Neuronal stem cell (in vitro differentiated cells): ENCODE results near the gene ADSS1.

Source experiments
- DNase-seq: peaks from one replicate; pipeline ENCODE4 v3.0.0-alpha.2; 2013; ENCODE audit warnings: low spot score
- H2AFZ ChIP-seq: one replicate; pipeline ENCODE4 v1.6.1; 2013; ENCODE audit warnings: mild to moderate bottlenecking, low read length, inconsistent platforms
- H2AK5ac ChIP-seq: 2 replicates; pipeline ENCODE4 v1.6.1; 2013; ENCODE audit warnings: low read depth, mild to moderate bottlenecking, inconsistent platforms, low read length, moderate library complexity, mixed read lengths
- H2BK120ac ChIP-seq: 2 replicates; pipeline ENCODE4 v1.6.1; 2013; ENCODE audit warnings: low read depth, mild to moderate bottlenecking, inconsistent platforms, low read length, moderate library complexity, mixed read lengths
- H2BK12ac ChIP-seq: one replicate; pipeline ENCODE4 v1.6.1; 2013; ENCODE audit warnings: low read length, inconsistent platforms
- H2BK15ac ChIP-seq: 2 replicates; pipeline ENCODE4 v1.6.1; 2013; ENCODE audit warnings: mild to moderate bottlenecking, low read length, inconsistent platforms, mixed read lengths
- H2BK5ac ChIP-seq: one replicate; pipeline ENCODE4 v1.6.1; 2013; ENCODE audit warnings: inconsistent platforms, mild to moderate bottlenecking, low read length, moderate library complexity
- H3K14ac ChIP-seq: one replicate; pipeline ENCODE4 v1.6.1; 2013; ENCODE audit warnings: low read length, inconsistent platforms
- H3K18ac ChIP-seq: 2 replicates; pipeline ENCODE4 v1.6.1; 2013; ENCODE audit warnings: low read length, inconsistent platforms
- H3K23ac ChIP-seq: 2 replicates; pipeline ENCODE4 v1.6.1; 2013; ENCODE audit warnings: low read depth, mild to moderate bottlenecking, mixed read lengths, low read length, inconsistent platforms; ENCODE audit not compliant: poor library complexity
- H3K27ac ChIP-seq: replicated peaks from 3 replicates; pipeline ENCODE4 v1.5.1; 2013; ENCODE audit warnings: low read length, inconsistent platforms
- H3K27me3 ChIP-seq, 3 experiments: 2 replicates each; pipeline ENCODE4 v1.6.1; 2013; ENCODE audit warnings: low read length in 3 of 3, mild to moderate bottlenecking in 2 of 3, inconsistent platforms in 1 of 3, low read depth in 1 of 3, mixed read lengths in 1 of 3, moderate library complexity in 1 of 3; ENCODE audit not compliant: control insufficient read depth in 3 of 3, insufficient read depth in 3 of 3
- H3K36me3 ChIP-seq, 2 donors: replicated peaks in 1 of 2; 2 replicates each; pipeline ENCODE4 v1.6.1; 2013; ENCODE audit warnings: low read length in 2 of 2; ENCODE audit not compliant: control insufficient read depth in 2 of 2, insufficient read depth in 2 of 2
- H3K4ac ChIP-seq: 2 replicates; pipeline ENCODE4 v1.6.1; 2013; ENCODE audit warnings: inconsistent platforms, mild to moderate bottlenecking, low read length, moderate library complexity
- H3K4me1 ChIP-seq, 2 donors: 1 replicate in 1 of 2; 2 replicates in 1 of 2; pipeline ENCODE4 v1.6.1; 2013; ENCODE audit warnings: low read length in 2 of 2, low read depth in 1 of 2; ENCODE audit not compliant: control insufficient read depth in 2 of 2, insufficient read depth in 1 of 2
- H3K4me2 ChIP-seq: one replicate; pipeline ENCODE4 v1.6.1; 2013; ENCODE audit warnings: mild to moderate bottlenecking, low read length, inconsistent platforms; ENCODE audit not compliant: insufficient read depth, poor library complexity, severe bottlenecking
- H3K4me3 ChIP-seq, 2 donors: 2 replicates each; pipeline ENCODE4 v1.5.1; 2013; ENCODE audit warnings: low read length in 2 of 2, mild to moderate bottlenecking in 2 of 2, inconsistent platforms in 1 of 2, moderate library complexity in 1 of 2
- H3K79me1 ChIP-seq: one replicate; pipeline ENCODE4 v1.6.1; 2013; ENCODE audit warnings: low read depth, mild to moderate bottlenecking, inconsistent platforms, low read length, moderate library complexity
- H3K9ac ChIP-seq: one replicate; pipeline ENCODE4 v1.6.1; 2013; ENCODE audit warnings: mild to moderate bottlenecking, low read depth, low read length, inconsistent platforms; ENCODE audit not compliant: poor library complexity
- H3K9me3 ChIP-seq, 2 donors: replicated peaks in 1 of 2; 2 replicates each; pipeline versions ENCODE3 to v1.6.1; 2013; ENCODE audit warnings: low read length in 2 of 2, mild to moderate bottlenecking in 2 of 2, inconsistent platforms in 1 of 2, low read depth in 1 of 2, mixed read lengths in 1 of 2, moderate library complexity in 1 of 2; ENCODE audit not compliant: control insufficient read depth in 2 of 2, insufficient read depth in 1 of 2
- H4K8ac ChIP-seq: one replicate; pipeline ENCODE4 v1.6.1; 2013; ENCODE audit warnings: low read depth, mild to moderate bottlenecking, inconsistent platforms, low read length, moderate library complexity
- H4K91ac ChIP-seq: one replicate; pipeline ENCODE4 v1.6.1; 2013; ENCODE audit warnings: low read length, low read depth, mild to moderate bottlenecking, inconsistent platforms; ENCODE audit not compliant: poor library complexity
- WGBS, 2 donors: extraction: QIAGEN DNeasy Blood & Tissue Kit; methylation state at CpG; one replicate each; pipeline ENCODE4 v1.1.7; 2013; ENCODE audit warnings: missing lambda C conversion rate in 2 of 2, mixed read lengths in 1 of 2; ENCODE audit not compliant: insufficient read length in 2 of 2, insufficient replicate concordance in 1 of 2; ENCODE audit errors: extremely low coverage in 2 of 2; 5-methylcytosine and 5-hydroxymethylcytosine counted together

ADSS1 gene

GRCh38 chr14:104687601-104688504, 36.2 kb upstream of the ADSS1 start:
- H4K91ac ChIP-seq, result no peak overlapping the region

GRCh38 chr14:104688505-104689108, 35.4 kb upstream of the ADSS1 start:
- H4K91ac ChIP-seq, result no peak overlapping the region
- no peak overlapping the region for H3K4ac ChIP-seq
- peak overlapping the region; percentile 100 for H2AK5ac ChIP-seq
- peaks cover 0 to 3% (median 0%) of the 10 kb centered on the region in 3 experiments for H3K27me3 ChIP-seq
- peak overlapping the region; percentile 98 for H2BK15ac ChIP-seq
- H3K79me1 ChIP-seq, result peaks cover 29% of the 10 kb centered on the region
- H3K18ac ChIP-seq, result peak overlapping the region; percentile 94
- peaks cover 26 to 32% of the 10 kb centered on the region in 2 donors for H3K4me1 ChIP-seq
- H3K14ac ChIP-seq, result peak overlapping the region; percentile 76
- DNase-seq, result no peak
- peak overlapping the region; percentile 70 to 87 for H3K4me3 ChIP-seq
- H3K9ac ChIP-seq, result peak overlapping the region; percentile 81
- no peaks in the 10 kb centered on the region for H3K36me3 ChIP-seq
- H3K4me2 ChIP-seq, result peak overlapping the region; percentile 54
- peak overlapping the region; percentile 16 for H2BK12ac ChIP-seq
- H2AFZ ChIP-seq, result peak overlapping the region; percentile 91
- H4K8ac ChIP-seq, result no peak overlapping the region
- H3K23ac ChIP-seq, result peak overlapping the region; percentile 80
- no CpG with 5 or more reads among the region's 24 CpGs for WGBS, 2 donors
- H3K9me3 ChIP-seq, result peaks cover 2 to 8% of the 10 kb centered on the region in 2 donors
- H2BK5ac ChIP-seq, result peak overlapping the region; percentile 95
- peak overlapping the region; percentile 96 for H2BK120ac ChIP-seq
- H3K27ac ChIP-seq, result peak overlapping the region; percentile 64

More at GRCh38 chr14:104687601-104688504, 36.2 kb upstream of the ADSS1 start:
- Histone ChIP-seq H3K4me2 (no peak overlapping the region), H2AK5ac (peak overlapping the region; percentile 100), H4K8ac (peak overlapping the region; percentile 72), H3K14ac (peak overlapping the region; percentile 84), H3K23ac (peak overlapping the region; percentile 71), H2BK15ac (peak overlapping the region; percentile 98), H3K9ac (no peak overlapping the region), H3K79me1 (peaks cover 23% of the 10 kb centered on the region), H3K4me1 (peaks cover 31 to 36% of the 10 kb centered on the region in 2 donors), H3K4ac (peak overlapping the region; percentile 30), H3K9me3 (peaks cover 2 to 8% of the 10 kb centered on the region in 2 donors), H3K27ac (peak overlapping the region; percentile 64), H2BK5ac (peak overlapping the region; percentile 95), H2BK12ac (peak overlapping the region; percentile 96), H3K27me3 (peaks cover 0 to 3% (median 0%) of the 10 kb centered on the region in 3 experiments), H3K36me3 (no peaks in the 10 kb centered on the region), H2BK120ac (peak overlapping the region; percentile 93), H2AFZ (peak overlapping the region; percentile 64), H3K4me3 (no peak overlapping the region), H3K18ac (peak overlapping the region; percentile 94)
- WGBS, 2 donors, result no CpG with 5 or more reads among the region's 31 CpGs
- no peak for DNase-seq

GRCh38 chr14:104689109-104689880, 34.7 kb upstream of the ADSS1 start, which contains the start of gene INF2:
INF2 (plus strand) TSS chr14:104689618; CDS start chr14:104701366, 11,748 bp downstream.
- H4K8ac ChIP-seq, result peak within 1 kb of the TSS; percentile 65
- H2BK5ac ChIP-seq, result peak within 1 kb of the TSS; percentile 95
- peak; percentile 54 for DNase-seq
- peak within 1 kb of the TSS; percentile 98 for H3K18ac ChIP-seq
- H3K23ac ChIP-seq, result peak within 1 kb of the TSS; percentile 93
- H3K36me3 ChIP-seq, result no peaks in the 10 kb centered on the region
- peak within 1 kb of the TSS; percentile 87 to 96 for H3K4me3 ChIP-seq
- H3K27me3 ChIP-seq, result peaks cover 0 to 3% (median 0%) of the 10 kb centered on the region in 3 experiments
- peak within 1 kb of the TSS; percentile 98 for H3K9ac ChIP-seq
- H4K91ac ChIP-seq, result no peak within 1 kb of the TSS
- peak within 1 kb of the TSS; percentile 98 for H2BK15ac ChIP-seq
- H3K14ac ChIP-seq, result peak within 1 kb of the TSS; percentile 89
- peak within 1 kb of the TSS; percentile 100 for H2AK5ac ChIP-seq
- H3K9me3 ChIP-seq, result peaks cover 2 to 5% of the 10 kb centered on the region in 2 donors
- H3K4me1 ChIP-seq, result peaks cover 28 to 35% of the 10 kb centered on the region in 2 donors
- H3K4me2 ChIP-seq, result peak within 1 kb of the TSS; percentile 91
- no CpG with 5 or more reads among the region's 76 CpGs for WGBS, 2 donors
- peak within 1 kb of the TSS; percentile 40 for H3K27ac ChIP-seq
- peak within 1 kb of the TSS; percentile 76 for H3K4ac ChIP-seq
- peak within 1 kb of the TSS; percentile 84 for H2BK12ac ChIP-seq
- peak within 1 kb of the TSS; percentile 91 for H2AFZ ChIP-seq
- H3K79me1 ChIP-seq, result peaks cover 35% of the 10 kb centered on the region
- H2BK120ac ChIP-seq, result peak within 1 kb of the TSS; percentile 96
